HCT116 (cell line): Measurements from ENCODE around the gene WNK1. TPM values are rescaled to one million over a fixed set of nuclear protein-coding genes. Genes with fewer than 3 reads are reported as not detected.

Experiments used
- ATAC-seq: fragments of 200-7000 bp; cut with Tn5 transposase; 2 replicates; pipeline ENCODE4 v1.9.1; 2020; ENCODE audit warnings: mild to moderate bottlenecking, moderate library complexity
- BruUV-seq: library from RNA; stranded (reverse); fragments of 400-500 nt; replicated peaks from 2 replicates; lab custom pipeline; 2021; lab: Mats Ljungman, UMichigan
- CTCF ChIA-PET: fragments of 300-600 bp; sonication (Branson Sonifier 250); formaldehyde crosslinking; loops from one replicate; lab custom pipeline; 2021; ENCODE audit warnings: antibody characterized with exemption; lab: Charles Lee
- POLR2A ChIA-PET: fragments of 300-600, 350-600 bp; sonication (Branson Sonifier 250); formaldehyde crosslinking; loops from one replicate; lab custom pipeline; 2021; ENCODE audit warnings: antibody characterized with exemption; lab: Charles Lee
- RAD21 ChIA-PET, 2 experiments: fragments of 300-600 bp; sonication (Branson Sonifier 250); formaldehyde crosslinking; loops; one replicate each; lab custom pipeline; 2023; ENCODE audit warnings: low total read pairs in 2 of 2; ENCODE audit not compliant: uncharacterized antibody in 2 of 2, unreplicated experiment in 2 of 2, low non-redundant PET in 1 of 2; lab: Charles Lee
- DNase-seq: peaks from one replicate; pipeline ENCODE4 v3.0.0-alpha.2; 2010; ENCODE audit warnings: low read depth, low spot score
- H2AFZ ChIP-seq: fragments of 200-600 bp; shearing (Covaris generic), sonication (generic); 2 replicates; pipeline ENCODE4 v1.6.1; 2017; ENCODE audit warnings: low read depth, mixed run types, mixed read lengths, antibody characterized with exemption, low read length; ENCODE audit not compliant: poor library complexity, severe bottlenecking
- H3K27ac ChIP-seq: 2 replicates; pipeline ENCODE4 v1.5.1; 2012; ENCODE audit warnings: low read depth, low read length
- H3K27me3 ChIP-seq: fragments of 200-600 bp; sonication (generic); 2 replicates; pipeline ENCODE4 v1.6.1; 2016; ENCODE audit warnings: mixed run types, low read length, mixed read lengths; ENCODE audit not compliant: insufficient read depth
- H3K36me3 ChIP-seq, 2 experiments: fragments of 200-500 bp in 1 of 2; fragments of 200-600 bp in 1 of 2; sonication (Bioruptor generic) in 1 of 2; sonication (generic) in 1 of 2; 2 replicates each; pipeline versions ENCODE4 v1.5.1 to v1.6.1; 2014 to 2016; ENCODE audit warnings: low read length in 2 of 2, inconsistent platforms in 1 of 2, mixed read lengths in 1 of 2, mixed run types in 1 of 2; ENCODE audit not compliant: insufficient read depth in 2 of 2, control insufficient read depth in 1 of 2
- H3K4me1 ChIP-seq, 2 experiments: fragments of 200-600 bp in 1 of 2; sonication (generic) in 1 of 2; 2 replicates each; pipeline versions ENCODE4 v1.5.1 to v1.6.1; 2012 to 2017; ENCODE audit warnings: low read length in 2 of 2, inconsistent platforms in 1 of 2, mild to moderate bottlenecking in 1 of 2, mixed read lengths in 1 of 2, mixed run types in 1 of 2, moderate library complexity in 1 of 2; ENCODE audit not compliant: insufficient read depth in 2 of 2, control insufficient read depth in 1 of 2
- H3K4me2 ChIP-seq: fragments of 200-600 bp; sonication (generic); 2 replicates; pipeline ENCODE4 v1.6.1; 2017; ENCODE audit warnings: mixed run types, low read length, mixed read lengths
- H3K4me3 ChIP-seq, 2 experiments: fragments of 200-600 bp in 1 of 2; sonication (generic) in 1 of 2; replicated peaks in 1 of 2; 2 replicates each; pipeline ENCODE4 v1.5.1; 2011 to 2016; ENCODE audit warnings: low read length in 2 of 2, control low read depth in 1 of 2, low read depth in 1 of 2, mild to moderate bottlenecking in 1 of 2, mixed read lengths in 1 of 2, mixed run types in 1 of 2
- H3K79me2 ChIP-seq: fragments of 200-600 bp; sonication (generic); 2 replicates; pipeline ENCODE4 v1.6.1; 2017; ENCODE audit warnings: mild to moderate bottlenecking, mixed run types, low read length, moderate library complexity, mixed read lengths; ENCODE audit not compliant: insufficient read depth
- H3K9ac ChIP-seq: fragments of 200-600 bp; sonication (generic); 2 replicates; pipeline ENCODE4 v1.6.1; 2016; ENCODE audit warnings: low read length, mixed read lengths
- H3K9me2 ChIP-seq: fragments of 200-600 bp; sonication (generic), shearing (Covaris generic); 2 replicates; pipeline ENCODE4 v1.6.1; 2017; ENCODE audit warnings: mixed run types, mild to moderate bottlenecking, moderate library complexity; ENCODE audit not compliant: insufficient read depth
- H3K9me3 ChIP-seq, 2 experiments: fragments of 200-500 bp in 1 of 2; fragments of 200-600 bp in 1 of 2; sonication (Bioruptor generic) in 1 of 2; sonication (generic) in 1 of 2; 2 replicates each; pipeline ENCODE4 v1.6.1; 2014 to 2017; ENCODE audit warnings: low read length in 2 of 2, mixed read lengths in 2 of 2, inconsistent platforms in 1 of 2, low read depth in 1 of 2, mild to moderate bottlenecking in 1 of 2, mixed run types in 1 of 2, moderate library complexity in 1 of 2; ENCODE audit not compliant: control insufficient read depth in 1 of 2, insufficient read depth in 1 of 2
- H4K20me1 ChIP-seq: fragments of 200-600 bp; sonication (generic), shearing (Covaris generic); 2 replicates; pipeline ENCODE4 v1.6.1; 2017; ENCODE audit warnings: mixed run types, mild to moderate bottlenecking, moderate library complexity; ENCODE audit not compliant: insufficient read depth
- CEBPB ChIP-seq: IDR thresholded peaks from 2 replicates; pipeline ENCODE4 v1.6.1; 2012; ENCODE audit warnings: low read depth
- ELF1 ChIP-seq: IDR thresholded peaks from 2 replicates; pipeline ENCODE4 v1.6.1; 2012; ENCODE audit warnings: low read depth, borderline replicate concordance
- FOSL1 ChIP-seq: IDR thresholded peaks from 2 replicates; pipeline ENCODE4 v1.6.1; 2012; ENCODE audit warnings: low read depth
- POLR2A ChIP-seq: IDR thresholded peaks from 2 replicates; pipeline ENCODE4 v1.7.0; 2011; ENCODE audit warnings: borderline replicate concordance; ENCODE audit not compliant: insufficient read depth, insufficient read length; ENCODE audit errors: extremely low read depth
- POLR2AphosphoS5 ChIP-seq: IDR thresholded peaks from 2 replicates; pipeline ENCODE4 v1.6.1; 2011; ENCODE audit warnings: mild to moderate bottlenecking, low read depth, low read length, moderate library complexity
- SRF ChIP-seq: IDR thresholded peaks from 2 replicates; pipeline ENCODE4 v1.6.1; 2012; ENCODE audit warnings: low read depth
- TCF7L2 ChIP-seq: IDR thresholded peaks from 2 replicates; pipeline ENCODE4 v1.7.0; 2011; ENCODE audit warnings: borderline replicate concordance, inconsistent platforms; ENCODE audit not compliant: insufficient read depth, insufficient read length; ENCODE audit errors: extremely low read depth
- ZFX ChIP-seq: fragments of 450-650 bp; IDR thresholded peaks from 2 replicates; pipeline ENCODE4 v1.6.1; 2017
- intact Hi-C: fragments of 100-400 bp; cut with micrococcal nuclease; formaldehyde crosslinking; loops from 2 replicates; pipeline ENCODE4 v1.10.0; 2022
- total RNA-seq: library from RNA; stranded (reverse); gene quantifications from one replicate; pipeline ENCODE4 v1.2.1, GENCODE V29; 2021; ENCODE audit not compliant: unreplicated experiment
- TF ChIP-seq, protein P1 (sequence below), 3 experiments: fragments of 200-600 bp in 1 of 3; sonication (generic) in 1 of 3; IDR thresholded peaks in 2 of 3; conservative IDR thresholded peaks in 1 of 3; 2 replicates each; pipeline ENCODE4 v1.5.1; 2012 to 2017; ENCODE audit warnings: low read depth in 2 of 3, low read length in 2 of 3, antibody characterized with exemption in 1 of 3, borderline replicate concordance in 1 of 3, control low read depth in 1 of 3, mild to moderate bottlenecking in 1 of 3, mixed read lengths in 1 of 3, mixed run types in 1 of 3, moderate library complexity in 1 of 3; ENCODE audit not compliant: insufficient read depth in 1 of 3
- TF ChIP-seq, protein P2 (sequence below): IDR thresholded peaks from 2 replicates; pipeline ENCODE4 v1.6.1; 2012

WNK1 gene
- total RNA-seq, 1 experiment from 2014 or later: 81.0 TPM

DNA sequence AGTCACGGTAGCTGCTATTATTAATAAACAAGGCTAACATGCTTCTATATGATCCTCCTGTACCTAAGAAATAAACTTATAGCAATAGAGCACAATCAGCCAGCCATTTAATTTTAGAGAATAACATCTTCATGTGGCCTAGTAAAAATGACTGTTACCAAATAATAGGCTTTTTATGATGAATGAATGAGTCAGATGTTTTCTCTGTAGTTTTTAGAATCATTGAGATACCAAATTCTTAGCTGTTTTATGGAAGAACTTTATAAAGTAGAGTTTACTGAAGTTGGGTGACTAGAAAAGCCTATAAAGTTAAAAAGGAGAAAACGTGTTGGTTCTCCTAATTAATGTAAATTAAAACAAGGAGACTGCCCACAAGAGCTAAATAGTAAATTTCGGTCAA lies 40.7 kb downstream of the WNK1 start:
- Histone ChIP-seq H3K36me3 (no peaks in the 10 kb centered on the region), H3K79me2 (peaks cover 98% of the 10 kb centered on the region), H3K27ac (no peak overlapping the region), H3K4me2 (no peak overlapping the region), H3K4me1 (peaks cover 19 to 24% of the 10 kb centered on the region in 2 experiments), H3K27me3 (no peaks in the 10 kb centered on the region), H3K9me2 (no peaks in the 10 kb centered on the region), H4K20me1 (peaks cover 14% of the 10 kb centered on the region; the same call in 1 of the 2 replicates), H3K9ac (no peak overlapping the region), H2AFZ (no peak overlapping the region), H3K4me3 (no peak overlapping the region), H3K9me3 (no peaks in the 10 kb centered on the region)
- ChIA-PET RAD21 (no interaction called here), POLR2A (no interaction called here), CTCF (interaction anchor here (0.5 kb wide), 1 partner anchor 181 kb away, joined by 3 read pairs; no protein-coding TSS in a partner anchor)
- TF ChIP-seq ZFX: no peak
- no peak for TF ChIP-seq POLR2A
- TF ChIP-seq, protein P1, sequence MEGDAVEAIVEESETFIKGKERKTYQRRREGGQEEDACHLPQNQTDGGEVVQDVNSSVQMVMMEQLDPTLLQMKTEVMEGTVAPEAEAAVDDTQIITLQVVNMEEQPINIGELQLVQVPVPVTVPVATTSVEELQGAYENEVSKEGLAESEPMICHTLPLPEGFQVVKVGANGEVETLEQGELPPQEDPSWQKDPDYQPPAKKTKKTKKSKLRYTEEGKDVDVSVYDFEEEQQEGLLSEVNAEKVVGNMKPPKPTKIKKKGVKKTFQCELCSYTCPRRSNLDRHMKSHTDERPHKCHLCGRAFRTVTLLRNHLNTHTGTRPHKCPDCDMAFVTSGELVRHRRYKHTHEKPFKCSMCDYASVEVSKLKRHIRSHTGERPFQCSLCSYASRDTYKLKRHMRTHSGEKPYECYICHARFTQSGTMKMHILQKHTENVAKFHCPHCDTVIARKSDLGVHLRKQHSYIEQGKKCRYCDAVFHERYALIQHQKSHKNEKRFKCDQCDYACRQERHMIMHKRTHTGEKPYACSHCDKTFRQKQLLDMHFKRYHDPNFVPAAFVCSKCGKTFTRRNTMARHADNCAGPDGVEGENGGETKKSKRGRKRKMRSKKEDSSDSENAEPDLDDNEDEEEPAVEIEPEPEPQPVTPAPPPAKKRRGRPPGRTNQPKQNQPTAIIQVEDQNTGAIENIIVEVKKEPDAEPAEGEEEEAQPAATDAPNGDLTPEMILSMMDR (IDR thresholded peaks at IDR 0.05 in 2 of 3, conservative IDR thresholded peaks at IDR 0.05 in 1 of 3; ENCODE audit: borderline replicate concordance in 1 of 3, insufficient read depth in 1 of 3, low read depth in 2 of 3, low read length in 2 of 3): no peak
- TF ChIP-seq SRF: no peak
- TF ChIP-seq FOSL1: no peak
- TF ChIP-seq TCF7L2: no peak
- no peak for TF ChIP-seq CEBPB
- no peak for TF ChIP-seq POLR2AphosphoS5
- TF ChIP-seq, protein P2, sequence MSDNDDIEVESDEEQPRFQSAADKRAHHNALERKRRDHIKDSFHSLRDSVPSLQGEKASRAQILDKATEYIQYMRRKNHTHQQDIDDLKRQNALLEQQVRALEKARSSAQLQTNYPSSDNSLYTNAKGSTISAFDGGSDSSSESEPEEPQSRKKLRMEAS: no peak
- TF ChIP-seq ELF1: no peak
- ATAC-seq (no peak), DNase-seq (no peak)
- intact Hi-C loops: no loop called here
- BruUV-seq: no TSS peak
